Measurements from ENCODE around the gene ZBTB16. TPM values are rescaled to one million over a fixed set of nuclear protein-coding genes. Genes with fewer than 3 reads are reported as not detected.

Gene ZBTB16
- total RNA-seq, 2 donors from 2014 or later = 3.3 to 4.0 TPM

- ATAC-seq (replicated peaks in 1 of 2) = no peak
- Mint-ChIP-seq H3K4me3 (no peak overlapping the region), H3K27me3 (ENCODE audit: low read depth) (peaks cover 37% of the 10 kb centered on the region), H3K4me1 (ENCODE audit: low read depth) (no peaks in the 10 kb centered on the region), H3K36me3 (ENCODE audit: insufficient read depth in 2 of 2) (no peaks in the 10 kb centered on the region), H3K27ac (no peak overlapping the region), H3K9me3 (no peaks in the 10 kb centered on the region)
- DNase-seq = no peak
Observed at GRCh38 chr11:114276077-114276476, 216.6 kb downstream of the ZBTB16 start.

GRCh38 chr11:114277637-114278341 is 218.3 kb downstream of the ZBTB16 start:
- Mint-ChIP-seq H3K9me3 (no peaks in the 10 kb centered on the region), H3K4me3 (no peak overlapping the region), H3K27me3 (ENCODE audit: low read depth) (peaks cover 30% of the 10 kb centered on the region), H3K27ac (no peak overlapping the region), H3K36me3 (ENCODE audit: insufficient read depth in 2 of 2) (no peaks in the 10 kb centered on the region), H3K4me1 (ENCODE audit: low read depth) (no peaks in the 10 kb centered on the region)
- no peak for DNase-seq
- ATAC-seq (replicated peaks in 1 of 2) = no peak

- Mint-ChIP-seq H3K27ac (no peak overlapping the region), H3K27me3 (ENCODE audit: low read depth) (peaks cover 30% of the 10 kb centered on the region), H3K4me1 (ENCODE audit: low read depth) (no peaks in the 10 kb centered on the region), H3K9me3 (no peaks in the 10 kb centered on the region), H3K36me3 (ENCODE audit: insufficient read depth in 2 of 2) (no peaks in the 10 kb centered on the region), H3K4me3 (no peak overlapping the region)
- DNase-seq = no peak
- ATAC-seq (replicated peaks in 1 of 2) = no peak
Observed at GRCh38 chr11:114278342-114279065, 219.0 kb downstream of the ZBTB16 start.

GRCh38 chr11:114279792-114280546 is 220.5 kb downstream of the ZBTB16 start:
- DNase-seq (no peak), ATAC-seq (replicated peaks in 1 of 2) (no peak)
- H3K4me3 Mint-ChIP-seq = no peak overlapping the region
- no peaks in the 10 kb centered on the region for H3K9me3 Mint-ChIP-seq
- no peaks in the 10 kb centered on the region for H3K4me1 Mint-ChIP-seq (ENCODE audit: low read depth)
- H3K36me3 Mint-ChIP-seq (ENCODE audit: insufficient read depth in 2 of 2) = no peaks in the 10 kb centered on the region
- no peak overlapping the region for H3K27ac Mint-ChIP-seq
- H3K27me3 Mint-ChIP-seq (ENCODE audit: low read depth) = peaks cover 20% of the 10 kb centered on the region

GRCh38 chr11:114280696-114281095 is 221.2 kb downstream of the ZBTB16 start:
- Mint-ChIP-seq H3K4me1 (ENCODE audit: low read depth) (no peaks in the 10 kb centered on the region), H3K27me3 (ENCODE audit: low read depth) (peaks cover 19% of the 10 kb centered on the region), H3K4me3 (no peak overlapping the region), H3K9me3 (no peaks in the 10 kb centered on the region), H3K36me3 (ENCODE audit: insufficient read depth in 2 of 2) (no peaks in the 10 kb centered on the region), H3K27ac (no peak overlapping the region)
- ATAC-seq (replicated peaks in 1 of 2) = no peak
- peak; percentile 15 to 17 for DNase-seq

- DNase-seq = no peak
- no peak overlapping the region for H3K4me3 Mint-ChIP-seq
- peaks cover 19% of the 10 kb centered on the region for H3K27me3 Mint-ChIP-seq (ENCODE audit: low read depth)
- H3K27ac Mint-ChIP-seq = no peak overlapping the region
- no peaks in the 10 kb centered on the region for H3K9me3 Mint-ChIP-seq
- no peaks in the 10 kb centered on the region for H3K4me1 Mint-ChIP-seq (ENCODE audit: low read depth)
- H3K36me3 Mint-ChIP-seq (ENCODE audit: insufficient read depth in 2 of 2) = no peaks in the 10 kb centered on the region
- no peak for ATAC-seq (replicated peaks in 1 of 2)
Observed at GRCh38 chr11:114281388-114281956, 222.0 kb downstream of the ZBTB16 start.

GRCh38 chr11:114282488-114282887 is 223.0 kb downstream of the ZBTB16 start:
- peaks cover 19% of the 10 kb centered on the region for H3K27me3 Mint-ChIP-seq (ENCODE audit: low read depth)
- no peaks in the 10 kb centered on the region for H3K9me3 Mint-ChIP-seq
- H3K36me3 Mint-ChIP-seq (ENCODE audit: insufficient read depth in 2 of 2) = no peaks in the 10 kb centered on the region
- H3K4me3 Mint-ChIP-seq = no peak overlapping the region
- no peak for DNase-seq
- no peaks in the 10 kb centered on the region for H3K4me1 Mint-ChIP-seq (ENCODE audit: low read depth)
- H3K27ac Mint-ChIP-seq = no peak overlapping the region
- ATAC-seq (replicated peaks in 1 of 2) = no peak

GRCh38 chr11:114283422-114283821 is 223.9 kb downstream of the ZBTB16 start:
- no peak overlapping the region for H3K4me3 Mint-ChIP-seq
- no peaks in the 10 kb centered on the region for H3K4me1 Mint-ChIP-seq (ENCODE audit: low read depth)
- no peaks in the 10 kb centered on the region for H3K9me3 Mint-ChIP-seq
- H3K36me3 Mint-ChIP-seq (ENCODE audit: insufficient read depth in 2 of 2) = no peaks in the 10 kb centered on the region
- H3K27me3 Mint-ChIP-seq (ENCODE audit: low read depth) = peaks cover 16% of the 10 kb centered on the region
- no peak overlapping the region for H3K27ac Mint-ChIP-seq
- no peak for DNase-seq
- ATAC-seq (replicated peaks in 1 of 2) = no peak

- DNase-seq (no peak), ATAC-seq (replicated peaks in 1 of 2) (no peak)
- Mint-ChIP-seq H3K4me3 (no peak overlapping the region), H3K36me3 (ENCODE audit: insufficient read depth in 2 of 2) (no peaks in the 10 kb centered on the region), H3K27me3 (ENCODE audit: low read depth) (peaks cover 10% of the 10 kb centered on the region), H3K27ac (no peak overlapping the region), H3K4me1 (ENCODE audit: low read depth) (no peaks in the 10 kb centered on the region), H3K9me3 (no peaks in the 10 kb centered on the region)
Observed at GRCh38 chr11:114284021-114284420, 224.5 kb downstream of the ZBTB16 start.

- Mint-ChIP-seq H3K9me3 (no peaks in the 10 kb centered on the region), H3K4me1 (ENCODE audit: low read depth) (no peaks in the 10 kb centered on the region), H3K4me3 (no peak overlapping the region), H3K27ac (no peak overlapping the region), H3K27me3 (ENCODE audit: low read depth) (peaks cover 1% of the 10 kb centered on the region), H3K36me3 (ENCODE audit: insufficient read depth in 2 of 2) (no peaks in the 10 kb centered on the region)
- ATAC-seq (replicated peaks in 1 of 2) (no peak), DNase-seq (no peak)
Observed at GRCh38 chr11:114284914-114285313, 225.4 kb downstream of the ZBTB16 start.

- no peak overlapping the region for H3K27ac Mint-ChIP-seq
- H3K4me3 Mint-ChIP-seq = no peak overlapping the region
- no peaks in the 10 kb centered on the region for H3K36me3 Mint-ChIP-seq (ENCODE audit: insufficient read depth in 2 of 2)
- ATAC-seq (replicated peaks in 1 of 2) (no peak), DNase-seq (no peak)
- no peaks in the 10 kb centered on the region for H3K27me3 Mint-ChIP-seq (ENCODE audit: low read depth)
- H3K4me1 Mint-ChIP-seq (ENCODE audit: low read depth) = no peaks in the 10 kb centered on the region
- H3K9me3 Mint-ChIP-seq = no peaks in the 10 kb centered on the region
Observed at GRCh38 chr11:114285599-114285998, 226.1 kb downstream of the ZBTB16 start.

GRCh38 chr11:114286229-114286628 is 226.7 kb downstream of the ZBTB16 start:
- Mint-ChIP-seq H3K4me1 (ENCODE audit: low read depth) (no peaks in the 10 kb centered on the region), H3K27ac (no peak overlapping the region), H3K36me3 (ENCODE audit: insufficient read depth in 2 of 2) (no peaks in the 10 kb centered on the region), H3K9me3 (no peaks in the 10 kb centered on the region), H3K27me3 (ENCODE audit: low read depth) (no peaks in the 10 kb centered on the region), H3K4me3 (no peak overlapping the region)
- DNase-seq (no peak), ATAC-seq (replicated peaks in 1 of 2) (no peak)

GRCh38 chr11:114287154-114287553 is 227.6 kb downstream of the ZBTB16 start:
- H3K36me3 Mint-ChIP-seq (ENCODE audit: insufficient read depth in 2 of 2) = no peaks in the 10 kb centered on the region
- H3K4me1 Mint-ChIP-seq (ENCODE audit: low read depth) = no peaks in the 10 kb centered on the region
- no peaks in the 10 kb centered on the region for H3K9me3 Mint-ChIP-seq
- no peak for ATAC-seq (replicated peaks in 1 of 2)
- no peak for DNase-seq
- H3K4me3 Mint-ChIP-seq = no peak overlapping the region
- no peak overlapping the region for H3K27ac Mint-ChIP-seq
- H3K27me3 Mint-ChIP-seq (ENCODE audit: low read depth) = no peaks in the 10 kb centered on the region
